ENCODE data around the gene PDGFC. TPM values are rescaled to one million over a fixed set of nuclear protein-coding genes. Genes with fewer than 3 reads are reported as not detected.
A peak's percentile ranks its signal among the peaks of the same experiment; 100 is the strongest.

Gene PDGFC
- total and polyA plus RNA-seq, 7 donors, result 3.0 to 44.4 (median 21.9) TPM

- Histone ChIP-seq H3K27me3 (no peaks in the 10 kb centered on the region), H3K27ac (peak overlapping the region in 2 of 4 donors; percentile 25 to 27), H3K4me3 (no peak overlapping the region), H3K36me3 (no peaks in the 10 kb centered on the region), H3K9me3 (no peaks in the 10 kb centered on the region), H3K4me1 (peaks cover 0 to 82% (median 44%) of the 10 kb centered on the region in 4 donors)
- TF ChIP-seq POLR2A (IDR thresholded peaks at IDR 0.05) (no peak), POLR2AphosphoS5 (IDR thresholded peaks at IDR 0.05) (no peak), EP300 (IDR thresholded peaks at IDR 0.05) (no peak)
- TF ChIP-seq, protein P1, sequence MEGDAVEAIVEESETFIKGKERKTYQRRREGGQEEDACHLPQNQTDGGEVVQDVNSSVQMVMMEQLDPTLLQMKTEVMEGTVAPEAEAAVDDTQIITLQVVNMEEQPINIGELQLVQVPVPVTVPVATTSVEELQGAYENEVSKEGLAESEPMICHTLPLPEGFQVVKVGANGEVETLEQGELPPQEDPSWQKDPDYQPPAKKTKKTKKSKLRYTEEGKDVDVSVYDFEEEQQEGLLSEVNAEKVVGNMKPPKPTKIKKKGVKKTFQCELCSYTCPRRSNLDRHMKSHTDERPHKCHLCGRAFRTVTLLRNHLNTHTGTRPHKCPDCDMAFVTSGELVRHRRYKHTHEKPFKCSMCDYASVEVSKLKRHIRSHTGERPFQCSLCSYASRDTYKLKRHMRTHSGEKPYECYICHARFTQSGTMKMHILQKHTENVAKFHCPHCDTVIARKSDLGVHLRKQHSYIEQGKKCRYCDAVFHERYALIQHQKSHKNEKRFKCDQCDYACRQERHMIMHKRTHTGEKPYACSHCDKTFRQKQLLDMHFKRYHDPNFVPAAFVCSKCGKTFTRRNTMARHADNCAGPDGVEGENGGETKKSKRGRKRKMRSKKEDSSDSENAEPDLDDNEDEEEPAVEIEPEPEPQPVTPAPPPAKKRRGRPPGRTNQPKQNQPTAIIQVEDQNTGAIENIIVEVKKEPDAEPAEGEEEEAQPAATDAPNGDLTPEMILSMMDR (IDR thresholded peaks at IDR 0.05), result no peak
- no peak for DNase-seq
- intact Hi-C loops (cut with DNase I), result loop anchor here (10.0 kb wide), 1 partner anchor 269 kb away; no protein-coding TSS in a partner anchor
- 25 to 68% methylated on average over 1 of the region's 1 CpG for WGBS, 2 donors
Observed at GRCh38 chr4:156775813-156776212, 195.8 kb downstream of the PDGFC start.

DNA sequence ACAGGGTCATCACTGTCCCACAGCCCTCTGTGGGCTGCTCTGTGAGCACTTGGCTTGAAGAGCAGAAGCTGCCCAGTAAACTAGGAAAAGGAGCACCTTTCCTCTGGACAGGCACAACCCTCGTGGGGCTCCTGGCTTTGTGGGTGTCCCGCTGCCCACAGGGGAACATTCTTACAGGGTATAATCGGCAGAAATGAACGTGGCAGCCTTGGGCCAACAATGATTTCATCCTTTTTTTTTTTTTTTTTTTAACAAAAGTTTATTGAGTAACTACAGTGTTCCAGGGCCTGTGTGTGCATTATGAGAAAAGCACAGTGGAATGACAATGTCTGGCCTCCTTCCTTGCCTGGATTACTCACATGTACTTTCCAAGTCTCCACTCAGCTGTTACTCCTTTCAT, 197.2 kb downstream of the PDGFC start:
- H3K9me3 ChIP-seq, result no peaks in the 10 kb centered on the region
- peaks cover 0 to 92% (median 49%) of the 10 kb centered on the region in 4 donors for H3K4me1 ChIP-seq
- TF ChIP-seq, protein P1 (IDR thresholded peaks at IDR 0.05), result no peak
- TF ChIP-seq POLR2AphosphoS5 (IDR thresholded peaks at IDR 0.05), result no peak
- TF ChIP-seq POLR2A (IDR thresholded peaks at IDR 0.05), result no peak
- TF ChIP-seq EP300 (IDR thresholded peaks at IDR 0.05), result no peak
- H3K27me3 ChIP-seq, result no peaks in the 10 kb centered on the region
- intact Hi-C loops (cut with DNase I), result loop anchor here (5.0 to 10.0 kb wide), 2 partner anchors 193 to 270 kb away; no protein-coding TSS in a partner anchor
- peak overlapping the region in 2 of 4 donors; percentile 9 to 54 for H3K27ac ChIP-seq
- no peaks in the 10 kb centered on the region for H3K36me3 ChIP-seq
- WGBS, 2 donors, result 73 to 76% methylated on average over 4 of the region's 4 CpGs
- DNase-seq, result no peak
- no peak overlapping the region for H3K4me3 ChIP-seq

GRCh38 chr4:156773648-156774357, 197.8 kb downstream of the PDGFC start:
- no peaks in the 10 kb centered on the region for H3K27me3 ChIP-seq
- no peak for DNase-seq
- peak overlapping the region in 2 of 4 donors; percentile 9 to 54 for H3K27ac ChIP-seq
- 86 to 87% methylated on average over 4 of the region's 4 CpGs for WGBS, 2 donors
- no peak overlapping the region for H3K4me3 ChIP-seq
- no peaks in the 10 kb centered on the region for H3K36me3 ChIP-seq
- H3K4me1 ChIP-seq, result peaks cover 0 to 87% (median 46%) of the 10 kb centered on the region in 4 donors
- intact Hi-C loops (cut with DNase I), result loop anchor here (5.0 to 10.0 kb wide), 2 partner anchors 193 to 271 kb away; no protein-coding TSS in a partner anchor
- no peak for TF ChIP-seq POLR2AphosphoS5 (IDR thresholded peaks at IDR 0.05)
- TF ChIP-seq EP300 (IDR thresholded peaks at IDR 0.05), result no peak
- no peak for TF ChIP-seq POLR2A (IDR thresholded peaks at IDR 0.05)
- TF ChIP-seq, protein P1 (IDR thresholded peaks at IDR 0.05), result no peak
- H3K9me3 ChIP-seq, result no peaks in the 10 kb centered on the region

DNA sequence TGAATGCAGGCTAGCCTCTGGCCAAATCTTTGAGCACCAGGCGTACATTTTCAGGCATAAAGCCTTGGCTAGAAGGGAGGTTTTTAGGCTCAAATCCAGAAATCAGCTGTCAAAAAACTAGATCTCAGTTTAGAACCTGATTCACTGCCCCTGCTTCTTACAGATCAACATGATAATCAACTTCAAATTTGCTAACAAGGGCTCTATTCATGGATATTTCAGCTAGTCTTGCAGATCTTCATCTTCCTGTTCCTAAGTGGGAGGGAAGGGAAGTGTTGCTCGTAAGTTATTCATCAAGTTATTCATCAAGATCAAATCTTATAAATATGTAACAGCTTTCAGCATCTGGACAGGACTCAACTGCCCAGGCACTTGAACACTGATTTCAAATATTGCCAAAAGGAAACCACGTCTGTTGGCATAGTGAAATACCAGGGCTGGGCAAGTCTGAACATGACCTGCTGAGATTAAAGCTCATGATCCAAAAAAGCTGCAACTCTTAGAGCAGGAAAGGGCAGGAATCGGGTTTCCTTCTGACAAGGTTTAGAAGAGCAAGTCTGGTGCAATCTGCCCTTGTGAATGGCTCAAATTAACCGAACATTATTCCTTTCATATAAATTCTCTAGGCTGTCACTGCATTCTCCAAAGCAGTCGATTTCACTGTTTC, 200.3 kb downstream of the PDGFC start:
- no peak for TF ChIP-seq EP300 (IDR thresholded peaks at IDR 0.05)
- TF ChIP-seq POLR2AphosphoS5 (IDR thresholded peaks at IDR 0.05), result no peak
- TF ChIP-seq, protein P1 (IDR thresholded peaks at IDR 0.05), result no peak
- no peak for TF ChIP-seq POLR2A (IDR thresholded peaks at IDR 0.05)
- DNase-seq, result no peak
- H3K27me3 ChIP-seq, result no peaks in the 10 kb centered on the region
- peak overlapping the region; percentile 50 to 74 (median 55) for H3K27ac ChIP-seq
- H3K36me3 ChIP-seq, result no peaks in the 10 kb centered on the region
- peak overlapping the region; percentile 2 to 29 (median 17) for H3K4me3 ChIP-seq
- no peaks in the 10 kb centered on the region for H3K9me3 ChIP-seq
- 64 to 72% methylated on average over 6 of the region's 6 CpGs for WGBS, 2 donors
- intact Hi-C loops (cut with DNase I), result loop anchor here (5.0 to 10.0 kb wide), 2 partner anchors 196 to 273 kb away; no protein-coding TSS in a partner anchor
- H3K4me1 ChIP-seq, result peaks cover 0 to 76% (median 38%) of the 10 kb centered on the region in 4 donors
